HG02798 (cell line): ENCODE measurements around the gene HYOU1.
"Not testable (repeated sequence)": the region's sequence is repeated elsewhere in the genome, so short reads cannot be mapped to it uniquely, and the experiment has no call there.

ENCODE experiments used
- ATAC-seq: cut with Tn5 transposase; IDR thresholded peaks from one replicate; pipeline ENCODE4 v1.9.1; 2021; ENCODE audit warnings: mild to moderate bottlenecking; ENCODE audit not compliant: unreplicated experiment, poor library complexity

Gene HYOU1

DNA sequence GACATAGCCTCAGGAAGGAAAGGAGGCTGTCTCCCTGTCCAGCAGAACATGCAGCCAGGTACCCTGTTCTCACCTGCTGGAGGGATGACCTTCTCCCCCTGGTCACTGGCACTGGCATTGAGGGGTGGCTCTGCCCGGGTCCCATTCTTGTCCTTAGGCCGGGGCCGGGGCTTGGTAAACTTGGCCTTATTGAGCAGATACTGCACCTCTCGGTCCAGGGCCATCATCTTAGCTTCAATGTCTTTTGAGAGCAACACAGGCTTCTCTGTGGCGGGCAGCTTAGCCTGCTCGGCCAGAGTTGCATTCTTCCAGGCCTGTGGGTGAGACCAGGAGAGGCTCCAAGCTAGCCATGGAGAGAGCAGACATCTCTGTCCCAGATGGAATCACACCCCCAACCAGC lies 10.5 kb downstream of the HYOU1 start:
- no peak for ATAC-seq

DNA sequence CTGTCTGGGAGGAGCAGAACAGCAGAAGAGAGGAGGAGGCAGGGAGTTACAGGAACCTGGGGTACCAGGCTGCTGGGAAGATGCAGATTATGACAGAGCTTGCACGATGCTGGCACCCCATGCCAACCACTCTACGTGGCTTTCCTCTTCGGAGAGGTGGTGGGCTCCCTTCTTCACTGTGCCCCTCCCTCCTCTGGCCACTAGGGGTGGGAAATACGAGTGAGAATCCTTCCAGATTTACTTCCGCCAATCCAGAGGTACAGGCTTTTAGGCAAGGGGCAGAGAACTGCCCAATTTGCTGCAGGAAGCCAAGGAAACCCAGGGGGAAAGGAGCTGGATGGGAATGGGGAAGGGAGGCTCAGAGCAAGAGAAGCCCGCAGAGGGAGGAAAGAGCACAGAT lies 12.3 kb downstream of the HYOU1 start:
- no peak for ATAC-seq

DNA sequence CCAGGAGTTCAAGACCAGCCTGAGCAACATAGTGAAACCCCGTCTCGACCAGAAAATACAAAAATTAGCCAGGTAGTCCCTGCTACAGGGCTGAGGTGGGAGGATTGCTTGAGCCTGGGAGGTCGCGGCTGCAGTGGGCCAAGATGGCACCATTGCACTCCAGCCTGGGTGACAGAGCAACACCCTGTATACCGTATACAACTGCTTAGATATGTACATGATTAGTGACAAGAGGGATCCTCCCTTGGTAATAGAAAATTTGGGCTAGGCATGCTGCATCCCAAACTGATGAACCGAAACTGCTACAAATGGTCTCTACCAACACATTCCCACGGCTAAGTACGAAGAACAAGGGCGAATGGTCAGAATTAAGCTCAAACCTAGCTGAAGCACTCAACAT lies 14.1 kb downstream of the HYOU1 start:
- no peak for ATAC-seq

DNA sequence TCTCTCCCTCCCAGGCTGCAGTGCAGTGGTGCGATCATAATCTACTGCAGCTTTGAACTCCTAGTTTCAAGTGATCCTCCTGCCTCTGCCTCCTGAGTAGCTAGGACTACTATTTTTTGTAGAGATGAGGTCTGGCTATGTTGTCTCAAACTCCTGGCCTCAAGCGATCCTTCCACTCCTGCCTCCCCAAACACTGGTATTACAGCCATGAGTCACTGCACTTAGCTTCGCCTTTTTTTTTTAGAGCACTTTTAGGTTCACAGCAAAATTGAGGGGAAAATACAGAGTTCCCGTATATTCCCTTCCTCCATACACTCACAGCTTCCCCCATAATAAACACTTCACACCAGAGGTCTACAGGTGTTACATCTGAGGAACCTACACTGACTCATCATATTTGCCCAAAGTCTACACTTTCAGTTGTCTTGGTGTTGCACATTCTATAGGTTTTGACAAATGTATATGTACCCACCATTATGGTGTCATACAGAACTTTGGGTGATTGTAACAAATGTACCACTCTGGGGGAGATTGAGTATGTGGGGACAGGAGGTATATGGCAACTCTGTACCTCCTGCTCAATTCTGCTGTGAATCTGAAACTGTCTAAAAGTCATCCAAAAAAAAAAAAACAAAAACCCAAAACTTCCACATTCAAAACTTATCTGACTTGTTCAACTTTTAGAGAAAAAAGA lies 15.0 kb downstream of the HYOU1 start:
- ATAC-seq: no peak

DNA sequence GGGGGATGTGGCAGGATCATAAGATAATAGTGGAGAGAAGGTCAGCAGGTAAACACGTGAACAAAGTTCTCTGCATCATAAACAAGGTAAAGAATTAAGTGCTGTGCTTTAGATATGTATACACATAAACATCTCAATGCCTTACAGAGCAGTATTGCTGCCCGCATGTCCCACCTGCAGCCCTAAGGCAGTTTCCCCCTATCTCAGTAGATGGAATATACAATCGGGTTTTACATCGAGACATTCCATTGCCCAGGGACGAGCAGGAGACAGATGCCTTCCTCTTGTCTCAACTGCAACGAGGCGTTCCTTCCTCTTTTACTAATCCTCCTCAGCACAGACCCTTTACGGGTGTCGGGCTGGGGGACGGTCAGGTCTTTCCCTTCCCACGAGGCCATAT lies 17.5 kb downstream of the HYOU1 start:
- ATAC-seq: not testable (repeated sequence)

DNA sequence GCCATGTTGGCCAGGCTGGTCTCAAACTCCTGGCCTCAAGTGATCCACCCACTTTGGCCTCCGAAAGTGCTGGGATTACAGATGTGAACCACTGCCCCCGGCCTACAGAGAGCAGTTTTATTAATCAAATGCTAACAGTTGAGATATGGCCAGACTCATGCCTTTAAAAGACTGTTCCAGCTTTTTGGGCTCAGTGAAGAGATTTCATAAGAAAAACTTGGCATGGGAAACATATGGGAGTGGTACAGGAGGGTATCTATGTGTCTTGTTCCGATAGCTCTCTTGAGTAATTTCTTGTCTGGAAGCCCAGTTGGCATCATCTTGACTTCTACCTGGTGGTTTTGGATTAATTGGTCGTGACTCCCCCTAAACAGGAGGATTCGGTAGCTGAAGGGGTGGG lies 18.1 kb downstream of the HYOU1 start:
- no peak for ATAC-seq

DNA sequence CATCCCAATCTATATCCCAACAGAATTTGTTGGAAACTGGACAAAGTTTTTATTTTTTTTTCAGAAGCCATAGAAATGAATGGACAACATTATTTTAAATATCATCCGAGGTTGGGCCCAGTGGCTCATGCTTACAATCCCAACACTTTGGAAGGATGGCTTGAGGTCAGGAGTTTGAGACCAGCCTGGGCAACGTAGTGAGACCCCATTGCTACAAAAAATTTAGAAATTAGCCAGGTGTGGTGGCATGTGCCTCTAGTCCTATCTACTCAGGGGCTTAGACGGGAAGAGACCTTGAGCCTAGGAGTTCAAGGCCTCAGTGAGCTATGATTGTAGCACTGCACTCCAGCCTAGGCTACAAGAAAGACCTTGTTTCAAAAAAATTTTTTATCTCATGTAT lies 22.2 kb downstream of the HYOU1 start:
- no peak for ATAC-seq

DNA sequence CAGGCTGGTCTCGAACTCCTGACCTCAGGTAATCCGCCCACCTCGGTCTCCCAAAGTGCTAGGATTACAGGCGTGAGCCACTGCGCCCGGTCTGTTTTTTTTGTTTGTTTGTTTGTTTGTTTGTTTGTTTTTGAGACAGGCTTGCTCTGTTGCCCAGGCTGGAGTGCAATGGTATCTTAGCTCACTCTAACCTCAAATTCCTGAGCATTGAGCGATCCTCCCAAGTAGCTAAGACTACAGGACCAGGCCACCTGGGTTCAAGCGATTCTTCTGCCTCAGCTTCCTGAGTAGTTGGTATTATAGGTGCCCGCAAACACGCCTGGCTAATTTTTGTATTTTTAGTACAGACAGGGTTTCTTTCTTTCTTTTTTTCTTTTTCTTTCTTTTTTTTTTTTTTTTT lies 23.6 kb downstream of the HYOU1 start:
- not testable (repeated sequence) for ATAC-seq

DNA sequence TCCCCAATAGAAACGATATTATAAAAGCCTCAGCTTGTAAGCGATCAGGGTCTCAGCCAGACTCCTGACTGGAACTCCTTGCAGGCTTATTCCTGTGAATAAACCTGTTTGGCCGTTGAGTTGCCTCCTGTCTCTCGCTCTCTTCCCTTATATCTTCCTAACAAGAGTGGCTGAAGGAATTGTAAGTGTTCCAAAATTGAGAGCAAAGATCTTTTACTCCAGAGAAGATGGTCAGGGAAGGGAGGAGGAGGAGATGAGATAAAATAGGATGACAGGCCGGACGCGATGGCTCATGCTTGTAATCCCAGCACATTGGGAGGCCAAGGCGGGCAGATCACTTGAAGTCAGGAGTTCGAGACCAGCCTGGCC lies 25.1 kb downstream of the HYOU1 start:
- no peak for ATAC-seq

DNA sequence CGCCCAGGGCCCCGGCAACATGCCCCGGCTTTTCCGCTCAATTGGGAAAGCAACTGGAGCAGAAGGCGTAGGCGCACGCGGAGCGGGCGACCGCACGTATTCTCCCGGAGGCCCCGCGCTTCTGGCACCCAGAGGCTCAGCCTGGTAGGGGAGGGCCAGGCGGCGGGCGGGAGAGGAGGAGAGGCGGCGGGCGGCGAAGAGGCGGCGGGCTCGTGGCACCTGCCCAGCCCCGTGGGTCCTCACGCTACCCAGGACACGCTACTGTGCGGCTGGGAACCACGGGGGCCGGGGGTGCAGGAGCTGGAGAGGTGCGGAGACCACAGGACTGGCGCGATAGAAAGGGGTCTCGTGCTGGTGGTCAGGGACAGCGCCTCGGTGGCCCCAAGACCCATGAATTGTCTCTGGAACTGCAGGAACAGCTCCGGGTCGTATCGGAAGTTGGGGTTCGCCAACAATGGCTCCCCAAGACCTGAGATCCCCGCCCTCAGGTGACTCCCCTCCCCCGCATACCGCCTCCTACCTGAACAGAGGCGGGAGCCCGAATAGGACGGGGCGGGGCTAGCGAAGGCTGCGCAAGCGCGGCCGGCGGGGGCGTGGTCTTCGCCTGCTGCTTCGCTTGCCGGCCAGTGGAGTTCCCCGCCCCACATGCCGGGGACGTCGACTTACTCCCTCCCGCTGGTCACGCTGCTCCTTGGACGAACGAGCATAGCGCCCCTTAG lies 26.5 kb downstream of the HYOU1 start, which contains the start of gene SLC37A4:
Gene SLC37A4 (minus strand): TSS at position 549 of the 719 bp plus-strand sequence.
- peak; percentile 90 for ATAC-seq

DNA sequence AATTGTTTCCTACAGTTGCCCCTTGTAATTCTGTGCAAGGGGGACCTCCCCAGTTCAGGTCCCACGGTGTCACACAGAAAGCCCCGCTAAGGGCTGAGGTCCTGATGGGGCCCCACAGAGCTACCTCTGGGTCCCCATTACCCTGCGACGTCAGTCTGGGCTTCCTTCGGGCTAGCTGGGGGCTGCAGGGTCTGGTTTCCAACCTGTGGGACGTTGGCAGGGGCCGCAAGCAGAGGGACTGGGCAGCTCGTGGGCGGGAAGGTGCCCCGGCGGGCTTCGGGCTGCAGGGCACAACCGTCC lies 27.0 kb downstream of the HYOU1 start:
- ATAC-seq: peak; percentile 14

DNA sequence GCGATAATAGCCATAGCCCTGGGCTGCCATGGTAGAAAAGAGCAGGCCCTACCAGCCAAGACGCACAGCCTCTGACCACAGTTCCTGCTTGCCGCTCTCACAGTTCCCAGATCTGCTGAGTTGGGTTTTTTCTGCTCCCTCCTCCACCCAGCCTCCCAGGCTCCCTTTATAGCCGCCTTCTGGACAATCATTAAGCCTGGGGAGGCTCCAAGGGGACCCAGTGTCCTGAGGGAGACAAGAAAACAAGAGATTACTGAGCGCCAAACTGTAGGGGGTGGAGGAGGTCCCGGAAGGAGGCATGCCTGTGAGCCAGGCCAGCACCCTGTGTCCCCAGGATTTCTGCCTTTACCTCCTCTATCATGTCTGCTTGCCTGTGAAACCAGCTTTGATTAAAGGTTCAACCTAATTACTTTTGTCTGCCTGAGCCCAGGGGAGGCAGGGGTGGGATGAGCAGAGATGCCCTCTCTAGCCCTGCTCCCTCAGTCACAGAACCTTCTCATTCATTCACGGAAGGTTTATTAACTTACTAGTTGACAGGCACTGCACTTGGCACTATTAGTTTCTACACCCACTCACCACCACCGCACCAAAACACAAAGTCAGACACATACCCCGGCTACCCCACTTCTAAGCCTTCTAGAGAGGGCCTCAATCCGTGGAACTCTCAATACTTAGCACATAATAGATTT lies 27.5 kb downstream of the HYOU1 start:
- peak; percentile 5 for ATAC-seq

DNA sequence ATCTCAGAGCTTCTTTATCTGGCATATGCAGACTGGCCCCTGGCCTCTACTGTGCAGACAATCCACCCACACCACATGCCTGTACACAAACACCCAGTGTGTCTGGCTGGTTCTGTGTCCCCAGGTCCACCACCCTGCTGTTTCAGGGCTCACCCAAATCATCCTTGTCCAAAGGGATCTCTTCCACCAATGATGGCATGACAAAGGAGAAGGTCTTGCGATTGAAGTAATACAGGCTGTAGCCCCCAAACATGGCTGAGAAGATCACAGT lies 28.0 kb downstream of the HYOU1 start:
- no peak for ATAC-seq

DNA sequence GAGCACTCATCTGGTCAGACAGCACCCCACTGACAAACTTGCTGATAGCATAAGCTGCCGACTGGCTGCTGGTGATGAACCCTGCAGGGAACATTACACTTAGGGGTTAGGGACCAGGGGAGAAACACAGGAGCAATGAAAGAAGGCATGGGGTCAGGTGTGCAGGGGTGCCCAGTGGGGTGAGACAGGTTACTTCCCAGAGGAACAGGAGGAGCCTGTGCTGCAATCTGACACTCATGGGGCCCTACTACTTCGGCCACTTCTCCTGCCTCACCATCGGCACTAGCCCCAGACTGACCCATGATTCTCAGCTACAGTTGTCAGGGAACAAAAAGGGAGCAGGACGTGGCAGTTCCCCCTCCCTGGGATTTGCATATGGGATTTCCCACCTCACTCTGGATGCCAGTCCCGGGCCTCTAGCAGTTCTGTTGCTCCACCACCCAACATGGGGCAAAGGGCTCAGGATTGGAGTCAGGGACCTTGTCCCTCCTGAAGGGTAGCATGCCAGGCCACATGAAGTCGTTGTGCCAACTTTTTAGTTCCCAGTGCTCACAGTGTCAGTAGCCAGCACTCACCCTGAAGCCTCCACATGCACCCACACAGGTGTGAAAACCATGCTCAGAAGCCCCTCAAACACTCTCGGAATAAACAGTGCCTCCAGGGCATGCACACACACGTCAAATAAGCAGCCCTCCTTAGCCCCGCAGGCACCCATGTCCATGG lies 28.5 kb downstream of the HYOU1 start:
- ATAC-seq: no peak

DNA sequence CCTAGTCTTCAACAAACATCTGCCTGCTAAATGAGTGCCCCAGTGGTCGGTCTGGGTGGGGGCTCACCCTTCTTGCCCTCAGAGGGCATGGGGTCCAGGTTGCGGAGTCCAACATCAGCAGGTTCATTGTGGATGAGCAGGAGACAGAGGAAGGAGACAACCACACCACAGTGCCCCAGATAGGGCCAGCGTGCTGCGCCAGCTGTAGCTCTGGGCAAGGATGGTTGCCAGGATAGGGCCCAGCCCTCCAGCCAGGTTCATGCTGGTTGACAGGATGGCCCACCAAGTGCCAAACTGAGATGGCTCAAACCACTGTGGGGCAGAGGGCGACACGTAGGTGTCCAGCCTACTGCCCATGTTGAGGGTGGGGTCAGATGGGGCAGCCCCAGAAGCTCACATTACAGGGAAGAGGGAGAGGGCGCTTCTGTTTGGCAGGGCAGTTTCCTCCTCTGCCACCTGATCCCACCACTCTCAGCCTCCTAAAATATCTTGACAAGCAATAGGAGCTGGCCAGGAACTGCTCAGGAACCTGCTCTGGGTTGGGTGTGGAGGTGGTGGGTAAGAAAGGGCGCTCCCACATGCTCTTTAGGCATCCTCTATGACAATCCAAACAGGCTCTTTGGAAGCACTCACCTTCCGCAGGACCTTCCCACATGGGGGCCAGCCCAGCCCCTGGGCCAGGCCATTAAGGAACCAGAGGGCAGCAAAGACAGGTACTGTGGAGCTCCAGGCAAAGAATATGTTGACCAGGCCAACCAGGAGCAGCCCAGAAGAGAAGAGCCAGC lies 29.3 kb downstream of the HYOU1 start:
- no peak for ATAC-seq

DNA sequence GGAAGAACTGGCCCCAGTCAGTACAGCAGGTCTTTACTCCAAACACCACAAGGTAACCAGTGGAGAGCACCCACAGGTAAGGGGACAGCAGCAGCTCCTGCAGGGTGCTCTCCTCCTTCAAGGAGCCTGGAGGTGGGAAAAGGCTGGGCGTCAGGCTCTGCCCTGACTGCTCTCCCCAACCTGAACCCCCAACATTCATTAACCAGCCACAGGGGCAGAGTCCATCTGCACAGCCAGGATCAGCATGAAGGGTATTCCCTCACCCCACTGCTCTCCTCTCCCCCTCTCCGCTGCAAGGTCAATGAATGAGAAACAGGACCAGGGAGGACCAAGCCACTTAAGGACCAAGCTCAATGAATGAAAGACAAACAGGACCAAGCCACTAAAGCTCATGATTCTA lies 30.0 kb downstream of the HYOU1 start:
- ATAC-seq: no peak

DNA sequence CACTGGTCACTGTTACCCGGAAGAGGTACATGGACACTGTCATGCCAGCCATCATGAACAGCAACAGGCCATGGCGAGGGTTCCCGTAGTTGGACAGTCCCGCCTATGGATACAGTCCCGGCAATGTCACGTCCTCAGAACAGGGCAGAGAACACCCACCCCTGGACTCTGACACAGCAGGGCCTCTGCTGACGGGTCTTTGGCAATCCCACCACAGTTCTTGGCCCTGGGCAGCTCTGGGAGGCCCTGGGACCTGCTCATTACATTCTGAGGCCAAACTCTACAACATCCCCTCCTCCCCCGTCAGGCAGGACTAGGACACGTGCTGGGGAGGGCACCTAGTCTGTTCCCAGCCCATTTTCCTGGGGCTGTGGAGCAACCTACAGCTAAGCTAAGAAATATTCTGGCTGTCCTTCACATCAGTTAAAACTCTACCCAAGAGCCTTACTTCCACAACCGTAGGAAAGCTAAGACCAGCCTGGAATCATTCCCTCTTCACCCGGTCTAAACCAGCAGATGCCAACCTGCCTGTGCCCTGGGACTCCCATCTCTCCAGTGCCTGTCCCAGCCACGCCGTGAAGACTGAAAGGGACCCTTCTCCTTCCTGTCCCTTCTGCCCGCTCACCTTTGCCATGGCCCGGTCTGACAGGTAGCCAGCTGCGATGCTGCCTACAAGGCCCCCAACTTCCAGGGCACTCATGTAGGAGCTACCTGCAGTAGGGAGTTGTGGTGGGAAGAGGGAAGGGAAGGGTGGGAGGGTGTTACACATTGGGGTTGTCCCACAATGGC lies 30.8 kb downstream of the HYOU1 start:
- no peak for ATAC-seq

DNA sequence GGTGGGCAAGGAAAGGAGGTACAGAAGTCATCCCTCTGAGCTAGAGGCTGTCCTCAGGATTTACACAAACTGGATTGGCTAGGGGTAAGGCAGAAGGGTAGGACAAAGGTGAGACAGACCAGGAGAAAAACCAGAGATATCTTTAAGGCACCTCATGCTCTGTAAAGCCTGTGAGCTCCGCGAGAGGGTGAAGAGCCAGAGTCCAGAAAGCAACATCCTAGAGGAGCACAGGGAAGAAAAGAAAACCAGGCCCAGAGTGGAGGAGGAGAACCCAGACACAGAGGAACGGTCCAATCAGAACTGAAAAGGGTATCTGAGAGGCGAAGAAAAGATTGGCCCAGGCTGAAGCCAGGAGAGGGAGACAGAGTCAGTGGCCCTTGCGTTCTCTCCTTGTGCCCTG lies 31.5 kb downstream of the HYOU1 start:
- ATAC-seq: no peak

DNA sequence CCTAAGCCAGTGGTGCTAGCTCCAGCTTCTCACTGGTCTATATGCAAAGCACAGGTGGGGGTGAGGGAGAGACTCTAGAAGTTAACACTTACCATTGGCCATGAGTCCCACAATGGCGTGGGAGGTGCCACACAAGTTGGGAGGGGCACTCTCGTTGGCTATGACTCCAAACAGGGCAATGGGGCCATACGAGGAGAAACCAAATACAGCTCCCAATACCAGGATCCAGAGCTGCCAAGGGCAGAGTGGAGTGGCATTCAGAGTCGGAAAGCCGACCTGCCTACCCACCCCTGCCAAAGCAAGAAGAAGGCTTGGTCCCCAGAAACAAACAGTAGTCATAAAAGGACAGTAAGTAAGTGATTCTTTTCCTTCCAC lies 31.9 kb downstream of the HYOU1 start:
- no peak for ATAC-seq
